GM12865 (cell line): ENCODE measurements around the gene ACKR4.
"Not testable (repeated sequence)": the region's sequence is repeated elsewhere in the genome, so short reads cannot be mapped to it uniquely, and the experiment has no call there.

Experiments used
- DNase-seq: peaks from one replicate; pipeline ENCODE4 v3.0.0; 2010; ENCODE audit warnings: low read depth
- H3K4me3 ChIP-seq: 2 replicates; pipeline ENCODE4 v1.5.1; 2011; ENCODE audit warnings: mild to moderate bottlenecking, low read depth, low read length, control low read depth
- CTCF ChIP-seq: IDR thresholded peaks from 2 replicates; pipeline ENCODE4 v1.5.1; 2011; ENCODE audit warnings: low read length, control low read depth, low read depth, inconsistent platforms; ENCODE audit not compliant: insufficient read depth; ENCODE audit errors: missing control alignments

Gene ACKR4

GRCh38 chr3:132555306-132556035, 41.6 kb upstream of the ACKR4 start:
- H3K4me3 ChIP-seq: no peak overlapping the region
- DNase-seq: no peak
- no peak for TF ChIP-seq CTCF

GRCh38 chr3:132556036-132556386, 41.1 kb upstream of the ACKR4 start:
- H3K4me3 ChIP-seq, DNase-seq: not testable (repeated sequence)

- H3K4me3 ChIP-seq: no peak overlapping the region
- no peak for DNase-seq
- no peak for TF ChIP-seq CTCF
These were observed 40.4 kb upstream of the ACKR4 start for GRCh38 chr3:132556508-132557159.

GRCh38 chr3:132561003-132561402, 36.1 kb upstream of the ACKR4 start:
- no peak overlapping the region for H3K4me3 ChIP-seq
- no peak for DNase-seq
- TF ChIP-seq CTCF: no peak

GRCh38 chr3:132563420-132564069, 33.5 kb upstream of the ACKR4 start:
- H3K4me3 ChIP-seq: no peak overlapping the region
- TF ChIP-seq CTCF: no peak

GRCh38 chr3:132564070-132564465, 33.0 kb upstream of the ACKR4 start:
- H3K4me3 ChIP-seq: no peak overlapping the region
- TF ChIP-seq CTCF: no peak
- no peak for DNase-seq

More at GRCh38 chr3:132563420-132564069, 33.5 kb upstream of the ACKR4 start:
- DNase-seq: no peak

GRCh38 chr3:132568422-132568821, 28.6 kb upstream of the ACKR4 start:
- no peak for TF ChIP-seq CTCF
- DNase-seq: no peak
- H3K4me3 ChIP-seq: no peak overlapping the region
